A549 (cell line): ENCODE results near the gene XRCC4. TPM values are rescaled to one million over a fixed set of nuclear protein-coding genes. Genes with fewer than 3 reads are reported as not detected.
A peak's percentile ranks its signal among the peaks of the same experiment; 100 is the strongest.
"Not testable (repeated sequence)": the region's sequence is repeated elsewhere in the genome, so short reads cannot be mapped to it uniquely, and the experiment has no call there.

Experiments used
- ATAC-seq, 2 experiments: fragments of 200-7000 bp in 1 of 2; fragments of >200 bp in 1 of 2; cut with Nextera tagmentation in 1 of 2; cut with Tn5 transposase in 1 of 2; 3 replicates each; pipeline versions ENCODE4 v1.8.0 to v1.9.1; 2018 to 2020; ENCODE audit warnings: mild to moderate bottlenecking in 1 of 2, moderate library complexity in 1 of 2
- CTCF ChIA-PET: fragments of 300-600 bp; sonication (Branson Sonifier 250); formaldehyde crosslinking; extraction: SDS; loops from one replicate; lab custom pipeline; 2021; ENCODE audit warnings: antibody characterized with exemption, inconsistent platforms; lab: Yijun Ruan, JAX
- POLR2A ChIA-PET: fragments of 350-600 bp; formaldehyde crosslinking; extraction: SDS; loops from one replicate; lab custom pipeline; 2021; ENCODE audit warnings: antibody characterized with exemption, inconsistent platforms; lab: Yijun Ruan, JAX
- DNase-seq, 2 experiments: peaks; one replicate each; pipeline versions ENCODE4 v3.0.0 to v3.0.0-alpha.2; 2011 to 2016; ENCODE audit warnings: low read depth in 1 of 2, low spot score in 1 of 2
- FAIRE-seq: peaks from 2 replicates; lab custom pipeline; 2011; peaks lifted over from hg19 to GRCh38; lab: Jason Lieb, UNC
- H3K27ac ChIP-seq, 2 experiments: fragments of >200 bp; sonication (Bioruptor Twin); formaldehyde crosslinking; 3 replicates each; pipeline ENCODE4 v1.5.1; 2016 to 2017
- H3K4me1 ChIP-seq: fragments of >200 bp; sonication (Bioruptor Twin); formaldehyde crosslinking; 3 replicates; pipeline ENCODE4 v1.6.1; 2016
- H3K4me2 ChIP-seq: fragments of >200 bp; sonication (Bioruptor Twin); formaldehyde crosslinking; 3 replicates; pipeline ENCODE4 v1.6.1; 2016
- H3K4me3 ChIP-seq: fragments of >200 bp; sonication (Bioruptor Twin); formaldehyde crosslinking; 3 replicates; pipeline ENCODE4 v1.5.1; 2016
- H3K9me3 ChIP-seq: fragments of >200 bp; sonication (Bioruptor Twin); formaldehyde crosslinking; 3 replicates; pipeline ENCODE4 v1.6.1; 2016
- BHLHE40 ChIP-seq: IDR thresholded peaks from 2 replicates; pipeline ENCODE4 v1.6.1; 2012; ENCODE audit warnings: low read depth, low read length, inconsistent platforms
- CEBPB ChIP-seq, 2 experiments: fragments of >200 bp in 1 of 2; sonication (Bioruptor Twin) in 1 of 2; formaldehyde crosslinking in 1 of 2; IDR thresholded peaks; 2 replicates each; pipeline ENCODE4 v1.6.1; 2012 to 2016
- EP300 ChIP-seq, 2 experiments: fragments of >200 bp; sonication (Bioruptor Twin); formaldehyde crosslinking; IDR thresholded peaks; 2 replicates in 1 of 2; 3 replicates in 1 of 2; pipeline ENCODE4 v1.6.1; 2016 to 2017
- ESRRA ChIP-seq: fragments of 150-350 bp; IDR thresholded peaks from 2 replicates; pipeline ENCODE4 v1.6.1; 2014; ENCODE audit warnings: mild to moderate bottlenecking, low read length, borderline replicate concordance
- GATA3 ChIP-seq: IDR thresholded peaks from 2 replicates; pipeline ENCODE4 v1.6.1; 2012; ENCODE audit warnings: borderline replicate concordance
- JUN ChIP-seq, 2 experiments: fragments of >200 bp; sonication (Bioruptor Twin); formaldehyde crosslinking; IDR thresholded peaks; 2 replicates in 1 of 2; 3 replicates in 1 of 2; pipeline ENCODE4 v1.6.1; 2016 to 2017
- JUNB ChIP-seq: fragments of >200 bp; sonication (Bioruptor Twin); formaldehyde crosslinking; IDR thresholded peaks from 2 replicates; pipeline ENCODE4 v1.6.1; 2016
- KDM5A ChIP-seq: fragments of 200-600 bp; sonication (generic); IDR thresholded peaks from 2 replicates; pipeline ENCODE4 v1.6.1; 2016; ENCODE audit warnings: antibody characterized with exemption, mild to moderate bottlenecking
- MAZ ChIP-seq: fragments of 150-350 bp; IDR thresholded peaks from 2 replicates; pipeline ENCODE4 v1.6.1; 2014; ENCODE audit warnings: antibody characterized with exemption, low read depth, low read length, borderline replicate concordance
- MYC ChIP-seq: IDR thresholded peaks from 2 replicates; pipeline ENCODE4 v1.6.1; 2012; ENCODE audit warnings: mild to moderate bottlenecking, inconsistent platforms, low read length, improper control_type of control experiment, borderline replicate concordance
- NFE2L2 ChIP-seq: fragments of 150-350 bp; conservative IDR thresholded peaks from 2 replicates; pipeline ENCODE4 v1.6.1; 2014; ENCODE audit warnings: low read length
- NR3C1 ChIP-seq: fragments of >200 bp; sonication (Bioruptor Twin); formaldehyde crosslinking; IDR thresholded peaks from 3 replicates; pipeline ENCODE4 v1.6.1; 2017
- PHF8 ChIP-seq: fragments of 200-600 bp; sonication (generic); IDR thresholded peaks from 2 replicates; pipeline ENCODE4 v1.6.1; 2016; ENCODE audit warnings: low read depth, mild to moderate bottlenecking, antibody characterized with exemption, moderate library complexity, borderline replicate concordance
- RARB ChIP-seq: fragments of 250-450 bp; sonication (Bioruptor Pico); IDR thresholded peaks from 2 replicates; pipeline ENCODE4 v1.8.0; 2021; ENCODE audit warnings: mild to moderate bottlenecking, moderate library complexity
- TP53 ChIP-seq: fragments of 250-450 bp; sonication (Bioruptor Pico); IDR thresholded peaks from 2 replicates; pipeline ENCODE4 v1.5.0; 2021; ENCODE audit warnings: mild to moderate bottlenecking, moderate library complexity
- ZNF302 ChIP-seq: fragments of 250-450 bp; sonication (Bioruptor Pico); IDR thresholded peaks from 2 replicates; pipeline ENCODE4 v1.9.0; 2021; ENCODE audit warnings: inconsistent platforms, mild to moderate bottlenecking, moderate library complexity
- WGBS: methylation state at CpG from one replicate; pipeline ENCODE4 v1.1.6; 2017; ENCODE audit errors: missing lambda C conversion rate; 5-methylcytosine and 5-hydroxymethylcytosine counted together
- polyA plus RNA-seq, 4 experiments: library from polyadenylated mRNA; depleted of rRNA in 3 of 4; stranded (reverse); fragments of >200 nt; fragmentation: RNase III in 1 of 4; extraction: RNeasy Plus Mini Kit Qiagen cat#74134 plus additional on column Dnase treatment in 1 of 4; gene quantifications; 2 replicates in 3 of 4; 3 replicates in 1 of 4; pipeline ENCODE4 v1.2.3, GENCODE V29; 2011 to 2017
- TF ChIP-seq, protein P1 (sequence below): IDR thresholded peaks from 2 replicates; pipeline ENCODE4 v1.6.1; 2012
- TF ChIP-seq, protein P2 (sequence below): fragments of 150-350 bp; IDR thresholded peaks from 2 replicates; pipeline ENCODE4 v1.6.1; 2014; ENCODE audit warnings: low read depth, mild to moderate bottlenecking, low read length
- TF ChIP-seq, protein P3 (sequence below): fragments of >200 bp; sonication (Bioruptor Twin); formaldehyde crosslinking; IDR thresholded peaks from 3 replicates; pipeline ENCODE4 v1.6.1; 2016
- TF ChIP-seq, protein P4 (sequence below): IDR thresholded peaks from 2 replicates; pipeline ENCODE4 v1.6.1; 2012; ENCODE audit warnings: low read depth, borderline replicate concordance
- TF ChIP-seq, protein P5 (sequence below): fragments of 200-600 bp; sonication (generic); IDR thresholded peaks from 2 replicates; pipeline ENCODE4 v1.6.1; 2016; ENCODE audit warnings: antibody characterized with exemption, mild to moderate bottlenecking, moderate library complexity
- TF ChIP-seq, protein P6 (sequence below): fragments of 450-650 bp; IDR thresholded peaks from 2 replicates; pipeline ENCODE4 v1.6.1; 2014; ENCODE audit warnings: antibody characterized with exemption

XRCC4 gene
- polyA plus RNA-seq, 2 of the 4 experiments (the other 2 are of a cell fraction): 14.3 to 14.8 TPM

DNA sequence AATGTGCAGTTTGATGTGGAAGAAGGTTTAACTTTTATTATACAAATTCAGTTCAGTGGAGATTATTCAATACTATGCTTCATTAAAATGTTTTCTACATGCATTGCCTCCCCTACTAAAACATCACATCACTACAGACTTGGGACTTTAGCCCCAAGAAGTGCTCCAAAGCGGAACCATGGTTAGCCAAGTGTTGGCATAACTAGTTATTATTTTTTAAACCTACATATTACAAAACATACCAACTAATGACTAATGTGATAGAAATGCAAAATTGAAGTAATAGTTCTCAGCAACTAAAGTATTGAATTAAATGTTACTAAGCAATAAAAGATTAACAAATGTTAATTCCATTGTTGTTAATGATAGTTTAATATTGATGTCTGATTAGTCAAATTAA lies 74.5 kb downstream of the XRCC4 start:
- no peak for FAIRE-seq
- TF ChIP-seq EP300 (IDR thresholded peaks at IDR 0.05) (no peak), ZNF302 (CRISPR knock-in tag) (no peak), NFE2L2 (no peak), JUN (IDR thresholded peaks at IDR 0.05) (no peak), RARB (CRISPR knock-in tag) (no peak), MYC (no peak), JUNB (no peak), NR3C1 (no peak), ESRRA (no peak), MAZ (no peak)
- TF ChIP-seq, protein P1, sequence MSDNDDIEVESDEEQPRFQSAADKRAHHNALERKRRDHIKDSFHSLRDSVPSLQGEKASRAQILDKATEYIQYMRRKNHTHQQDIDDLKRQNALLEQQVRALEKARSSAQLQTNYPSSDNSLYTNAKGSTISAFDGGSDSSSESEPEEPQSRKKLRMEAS: no peak
- TF ChIP-seq, all 56 proteins: peak for 0
- ATAC-seq (no peak), DNase-seq (no peak)
- POLR2A ChIA-PET: no interaction called here
- H3K4me3 ChIP-seq: no peak overlapping the region
- H3K4me1 ChIP-seq: peaks cover 33% of the 10 kb centered on the region
- H3K27ac ChIP-seq: no peak overlapping the region; a peak in 1 of 6 replicates
- CTCF ChIA-PET: no interaction called here
- H3K4me2 ChIP-seq: peak overlapping the region; percentile 30; the same call in 2 of the 3 replicates
- H3K9me3 ChIP-seq: no peaks in the 10 kb centered on the region
- 65% methylated on average over 1 of the region's 1 CpG for WGBS

DNA sequence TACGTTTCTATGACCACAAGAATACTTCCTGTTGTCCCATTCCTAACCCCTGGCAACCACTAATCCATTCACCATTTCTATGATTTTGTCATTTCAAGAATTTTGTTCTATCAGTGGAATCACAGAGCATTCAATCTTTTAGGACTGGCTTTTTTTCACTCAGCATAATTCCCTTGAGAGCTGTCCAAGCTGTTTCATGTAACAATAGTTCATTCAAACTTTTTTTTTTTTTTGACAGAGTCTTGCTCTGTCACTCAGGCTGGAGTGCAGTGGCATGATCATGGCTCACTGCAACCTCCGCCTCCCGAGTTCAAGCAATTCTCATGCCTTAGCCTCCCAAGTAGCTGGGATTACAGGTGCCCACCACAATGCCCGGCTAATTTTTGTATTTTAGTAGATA lies 75.6 kb downstream of the XRCC4 start:
- H3K27ac ChIP-seq, DNase-seq, FAIRE-seq, H3K9me3 ChIP-seq, ATAC-seq, H3K4me3 ChIP-seq, POLR2A ChIA-PET, H3K4me2 ChIP-seq: not testable (repeated sequence)
- peaks cover 41% of the 10 kb centered on the region for H3K4me1 ChIP-seq
- 91% methylated on average over 4 of the region's 4 CpGs for WGBS
- CTCF ChIA-PET: interaction anchor here (0.6 to 0.7 kb wide), 2 partner anchors 57 to 444 kb away, joined by 3 read pairs; no protein-coding TSS in a partner anchor

DNA sequence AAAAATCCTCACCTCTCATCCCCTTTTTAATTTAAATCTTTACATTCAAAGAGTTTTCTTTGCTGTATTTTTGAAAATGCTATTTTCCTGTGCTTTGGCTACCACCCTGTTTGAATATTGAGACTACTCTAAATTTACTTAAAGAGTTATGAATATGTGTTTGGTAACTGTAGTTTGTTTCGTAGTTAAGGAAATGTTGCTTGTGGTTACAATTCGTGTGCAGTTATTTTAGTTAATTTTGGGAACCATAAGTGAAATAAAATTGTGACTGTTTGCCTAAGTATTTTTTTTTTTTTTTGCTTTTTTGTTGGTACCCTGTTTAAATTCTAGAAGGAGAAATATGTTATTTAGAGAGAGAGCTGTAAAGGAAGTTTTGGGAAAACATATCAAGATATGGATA lies 78.7 kb downstream of the XRCC4 start:
- no peak for FAIRE-seq
- ChIA-PET CTCF (interaction anchor here (1.2 kb wide), 1 partner anchor 9 kb away, joined by 3 read pairs; no protein-coding TSS in a partner anchor), POLR2A (no interaction called here)
- H3K4me1 ChIP-seq: peaks cover 19% of the 10 kb centered on the region
- TF ChIP-seq, protein P2, sequence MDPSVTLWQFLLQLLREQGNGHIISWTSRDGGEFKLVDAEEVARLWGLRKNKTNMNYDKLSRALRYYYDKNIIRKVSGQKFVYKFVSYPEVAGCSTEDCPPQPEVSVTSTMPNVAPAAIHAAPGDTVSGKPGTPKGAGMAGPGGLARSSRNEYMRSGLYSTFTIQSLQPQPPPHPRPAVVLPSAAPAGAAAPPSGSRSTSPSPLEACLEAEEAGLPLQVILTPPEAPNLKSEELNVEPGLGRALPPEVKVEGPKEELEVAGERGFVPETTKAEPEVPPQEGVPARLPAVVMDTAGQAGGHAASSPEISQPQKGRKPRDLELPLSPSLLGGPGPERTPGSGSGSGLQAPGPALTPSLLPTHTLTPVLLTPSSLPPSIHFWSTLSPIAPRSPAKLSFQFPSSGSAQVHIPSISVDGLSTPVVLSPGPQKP: no peak
- TF ChIP-seq, protein P3, sequence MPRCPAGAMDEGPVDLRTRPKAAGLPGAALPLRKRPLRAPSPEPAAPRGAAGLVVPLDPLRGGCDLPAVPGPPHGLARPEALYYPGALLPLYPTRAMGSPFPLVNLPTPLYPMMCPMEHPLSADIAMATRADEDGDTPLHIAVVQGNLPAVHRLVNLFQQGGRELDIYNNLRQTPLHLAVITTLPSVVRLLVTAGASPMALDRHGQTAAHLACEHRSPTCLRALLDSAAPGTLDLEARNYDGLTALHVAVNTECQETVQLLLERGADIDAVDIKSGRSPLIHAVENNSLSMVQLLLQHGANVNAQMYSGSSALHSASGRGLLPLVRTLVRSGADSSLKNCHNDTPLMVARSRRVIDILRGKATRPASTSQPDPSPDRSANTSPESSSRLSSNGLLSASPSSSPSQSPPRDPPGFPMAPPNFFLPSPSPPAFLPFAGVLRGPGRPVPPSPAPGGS: no peak
- no peaks in the 10 kb centered on the region for H3K9me3 ChIP-seq
- H3K4me2 ChIP-seq: no peak overlapping the region
- H3K27ac ChIP-seq: no peak overlapping the region
- no peak overlapping the region for H3K4me3 ChIP-seq
- ATAC-seq: no peak
- no peak for DNase-seq
- 85% methylated on average over 2 of the region's 2 CpGs for WGBS

DNA sequence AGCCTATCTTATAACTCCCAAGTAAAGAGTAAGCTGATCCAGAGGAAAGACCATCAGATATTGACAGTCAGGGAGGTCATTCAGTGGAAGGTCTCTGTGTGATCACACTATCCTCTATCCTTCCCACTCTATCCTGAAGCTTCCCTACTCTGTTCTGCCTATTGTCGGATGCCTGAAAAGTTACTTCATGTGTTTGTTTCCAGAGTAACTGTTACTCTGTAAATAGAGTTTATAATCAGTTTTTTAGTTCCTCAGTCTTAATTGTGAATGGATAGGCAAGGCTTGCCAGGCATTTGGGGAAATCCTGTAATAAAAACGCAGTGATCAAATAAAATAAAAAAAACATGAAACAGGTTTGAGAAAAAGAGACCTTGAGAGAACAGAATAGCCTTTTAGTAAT lies 79.8 kb downstream of the XRCC4 start:
- CTCF ChIA-PET: no interaction called here
- no peak for DNase-seq
- peak in 1 of 2 experiments; percentile 49; a peak in 3 of 6 replicates for ATAC-seq
- H3K4me1 ChIP-seq: peaks cover 8% of the 10 kb centered on the region; the same call in 1 of the 3 replicates
- H3K4me3 ChIP-seq: no peak overlapping the region
- no peak overlapping the region; the same call in 2 of the 3 replicates for H3K4me2 ChIP-seq
- POLR2A ChIA-PET: no interaction called here
- no peak for FAIRE-seq
- no peak overlapping the region for H3K27ac ChIP-seq
- H3K9me3 ChIP-seq: no peaks in the 10 kb centered on the region
- TF ChIP-seq MAZ (no peak), PHF8 (no peak), NFE2L2 (no peak), CEBPB (IDR thresholded peaks at IDR 0.05) (no peak), BHLHE40 (no peak), KDM5A (no peak), GATA3 (no peak), TP53 (CRISPR knock-in tag) (no peak)
- TF ChIP-seq, protein P4, sequence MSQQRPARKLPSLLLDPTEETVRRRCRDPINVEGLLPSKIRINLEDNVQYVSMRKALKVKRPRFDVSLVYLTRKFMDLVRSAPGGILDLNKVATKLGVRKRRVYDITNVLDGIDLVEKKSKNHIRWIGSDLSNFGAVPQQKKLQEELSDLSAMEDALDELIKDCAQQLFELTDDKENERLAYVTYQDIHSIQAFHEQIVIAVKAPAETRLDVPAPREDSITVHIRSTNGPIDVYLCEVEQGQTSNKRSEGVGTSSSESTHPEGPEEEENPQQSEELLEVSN: no peak
- TF ChIP-seq, protein P5, sequence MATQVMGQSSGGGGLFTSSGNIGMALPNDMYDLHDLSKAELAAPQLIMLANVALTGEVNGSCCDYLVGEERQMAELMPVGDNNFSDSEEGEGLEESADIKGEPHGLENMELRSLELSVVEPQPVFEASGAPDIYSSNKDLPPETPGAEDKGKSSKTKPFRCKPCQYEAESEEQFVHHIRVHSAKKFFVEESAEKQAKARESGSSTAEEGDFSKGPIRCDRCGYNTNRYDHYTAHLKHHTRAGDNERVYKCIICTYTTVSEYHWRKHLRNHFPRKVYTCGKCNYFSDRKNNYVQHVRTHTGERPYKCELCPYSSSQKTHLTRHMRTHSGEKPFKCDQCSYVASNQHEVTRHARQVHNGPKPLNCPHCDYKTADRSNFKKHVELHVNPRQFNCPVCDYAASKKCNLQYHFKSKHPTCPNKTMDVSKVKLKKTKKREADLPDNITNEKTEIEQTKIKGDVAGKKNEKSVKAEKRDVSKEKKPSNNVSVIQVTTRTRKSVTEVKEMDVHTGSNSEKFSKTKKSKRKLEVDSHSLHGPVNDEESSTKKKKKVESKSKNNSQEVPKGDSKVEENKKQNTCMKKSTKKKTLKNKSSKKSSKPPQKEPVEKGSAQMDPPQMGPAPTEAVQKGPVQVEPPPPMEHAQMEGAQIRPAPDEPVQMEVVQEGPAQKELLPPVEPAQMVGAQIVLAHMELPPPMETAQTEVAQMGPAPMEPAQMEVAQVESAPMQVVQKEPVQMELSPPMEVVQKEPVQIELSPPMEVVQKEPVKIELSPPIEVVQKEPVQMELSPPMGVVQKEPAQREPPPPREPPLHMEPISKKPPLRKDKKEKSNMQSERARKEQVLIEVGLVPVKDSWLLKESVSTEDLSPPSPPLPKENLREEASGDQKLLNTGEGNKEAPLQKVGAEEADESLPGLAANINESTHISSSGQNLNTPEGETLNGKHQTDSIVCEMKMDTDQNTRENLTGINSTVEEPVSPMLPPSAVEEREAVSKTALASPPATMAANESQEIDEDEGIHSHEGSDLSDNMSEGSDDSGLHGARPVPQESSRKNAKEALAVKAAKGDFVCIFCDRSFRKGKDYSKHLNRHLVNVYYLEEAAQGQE: no peak
- TF ChIP-seq, protein P6, sequence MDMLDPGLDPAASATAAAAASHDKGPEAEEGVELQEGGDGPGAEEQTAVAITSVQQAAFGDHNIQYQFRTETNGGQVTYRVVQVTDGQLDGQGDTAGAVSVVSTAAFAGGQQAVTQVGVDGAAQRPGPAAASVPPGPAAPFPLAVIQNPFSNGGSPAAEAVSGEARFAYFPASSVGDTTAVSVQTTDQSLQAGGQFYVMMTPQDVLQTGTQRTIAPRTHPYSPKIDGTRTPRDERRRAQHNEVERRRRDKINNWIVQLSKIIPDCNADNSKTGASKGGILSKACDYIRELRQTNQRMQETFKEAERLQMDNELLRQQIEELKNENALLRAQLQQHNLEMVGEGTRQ: no peak
- WGBS: 22% methylated on average over 2 of the region's 2 CpGs
